Panc1 (cell line): ENCODE results near the gene SVIP. TPM values are rescaled to one million over a fixed set of nuclear protein-coding genes. Genes with fewer than 3 reads are reported as not detected.

Experiments used
- ATAC-seq: fragments of 200-7000 bp; cut with Tn5 transposase; 2 replicates; pipeline ENCODE4 v1.9.1; 2020; ENCODE audit warnings: mild to moderate bottlenecking, moderate library complexity
- BruUV-seq: library from RNA; stranded (reverse); fragments of 400-500 nt; replicated peaks from 2 replicates; lab custom pipeline; 2021; lab: Mats Ljungman, UMichigan
- CTCF ChIA-PET: fragments of 300-600 bp; sonication (Branson Sonifier 250); formaldehyde crosslinking; loops from one replicate; lab custom pipeline; 2022; ENCODE audit warnings: antibody characterized with exemption; lab: Charles Lee
- POLR2A ChIA-PET: fragments of 300-600 bp; sonication (Branson Sonifier 250); formaldehyde crosslinking; loops from one replicate; lab custom pipeline; 2022; ENCODE audit warnings: antibody characterized with exemption; lab: Charles Lee
- DNase-seq: peaks from one replicate; pipeline ENCODE4 v3.0.0-alpha.2; 2010; ENCODE audit warnings: low read depth, low spot score
- H3K27ac ChIP-seq: 2 replicates; pipeline ENCODE4 v1.5.1; 2011; ENCODE audit warnings: mild to moderate bottlenecking, low read length, inconsistent platforms
- H3K27me3 ChIP-seq: fragments of 200-500 bp; sonication (Bioruptor generic); 2 replicates; pipeline ENCODE4 v1.6.0; 2014; ENCODE audit warnings: low read length, inconsistent platforms; ENCODE audit not compliant: control insufficient read depth, insufficient read depth
- H3K36me3 ChIP-seq: fragments of 200-500 bp; sonication (Bioruptor generic); 2 replicates; pipeline ENCODE4 v1.5.1; 2014; ENCODE audit warnings: inconsistent platforms, mild to moderate bottlenecking, low read length, moderate library complexity; ENCODE audit not compliant: control insufficient read depth, insufficient read depth
- H3K4me1 ChIP-seq: 2 replicates; pipeline ENCODE4 v1.5.1; 2011; ENCODE audit warnings: inconsistent platforms, mild to moderate bottlenecking, low read length, moderate library complexity; ENCODE audit not compliant: control insufficient read depth, insufficient read depth
- H3K4me3 ChIP-seq, 2 experiments: 2 replicates each; pipeline ENCODE4 v1.5.1; 2011 to 2012; ENCODE audit warnings: low read depth in 2 of 2, low read length in 2 of 2, mild to moderate bottlenecking in 2 of 2, inconsistent platforms in 1 of 2, moderate library complexity in 1 of 2
- H3K9me3 ChIP-seq: fragments of 200-500 bp; sonication (Bioruptor generic); 2 replicates; pipeline ENCODE4 v1.5.1; 2014; ENCODE audit warnings: low read depth, mild to moderate bottlenecking, inconsistent platforms, low read length, moderate library complexity; ENCODE audit not compliant: control insufficient read depth, insufficient read depth
- POLR2AphosphoS5 ChIP-seq: IDR thresholded peaks from 2 replicates; pipeline ENCODE4 v1.6.1; 2012; ENCODE audit warnings: mild to moderate bottlenecking, low read depth, low read length, moderate library complexity
- SIN3A ChIP-seq: IDR thresholded peaks from 2 replicates; pipeline ENCODE4 v1.6.1; 2012; ENCODE audit warnings: low read depth, mild to moderate bottlenecking, low read length, moderate library complexity, borderline replicate concordance; ENCODE audit not compliant: insufficient read depth
- TCF7L2 ChIP-seq: IDR thresholded peaks from 2 replicates; pipeline ENCODE4 v1.6.1; 2011; ENCODE audit warnings: mild to moderate bottlenecking, low read depth, low read length, inconsistent platforms
- in situ Hi-C: cut with HindIII; loops from 2 replicates; pipeline ENCODE4 v1.10.0; 2016; ENCODE audit warnings: low sequenced_read_pairs, low pct_unique_long_range_greater_than_20kb
- intact Hi-C: fragments of 100-400 bp; cut with micrococcal nuclease; formaldehyde crosslinking; loops from one replicate; pipeline ENCODE4 v1.10.0; 2022; ENCODE audit not compliant: unreplicated experiment
- total RNA-seq: library from RNA; stranded (reverse); gene quantifications from one replicate; pipeline ENCODE4 v1.2.1, GENCODE V29; 2021; ENCODE audit not compliant: unreplicated experiment
- TF ChIP-seq, protein P1 (sequence below): fragments of 450-650 bp; IDR thresholded peaks from 2 replicates; pipeline ENCODE4 v1.5.1; 2017; ENCODE audit warnings: mild to moderate bottlenecking
- TF ChIP-seq, protein P2 (sequence below), 2 experiments: IDR thresholded peaks; 2 replicates each; pipeline ENCODE4 v1.6.1; 2011 to 2012; ENCODE audit warnings: low read depth in 2 of 2, control low read depth in 1 of 2, low read length in 1 of 2, mild to moderate bottlenecking in 1 of 2, moderate library complexity in 1 of 2; ENCODE audit not compliant: insufficient read depth in 1 of 2

SVIP gene
- total RNA-seq, 1 experiment from 2014 or later, result 13.4 TPM

DNA sequence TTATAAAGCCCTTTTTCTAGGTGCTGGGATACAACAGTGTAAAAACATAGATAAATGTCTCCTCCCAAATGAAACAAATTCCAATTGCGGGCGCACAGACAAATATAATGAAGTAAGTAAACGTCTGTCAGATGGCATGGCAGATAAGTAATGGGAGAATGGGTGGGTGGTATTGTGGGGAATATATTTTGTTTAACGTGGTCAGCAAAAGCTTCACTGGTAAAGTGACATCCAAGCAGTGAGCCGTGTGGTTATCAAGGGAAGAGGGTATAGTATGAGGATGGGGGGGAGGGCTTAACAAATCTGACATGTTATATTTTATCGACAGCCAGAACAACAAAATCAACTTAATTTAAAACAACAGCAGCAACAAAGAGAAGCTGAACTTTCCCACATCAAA, 1.2 kb downstream of the SVIP start:
- no peak for DNase-seq
- Histone ChIP-seq H3K36me3 (no peaks in the 10 kb centered on the region; the same call in 1 of the 2 replicates), H3K27ac (no peak overlapping the region), H3K4me3 (peak overlapping the region; percentile 6 to 82), H3K4me1 (peaks cover 3% of the 10 kb centered on the region; the same call in 1 of the 2 replicates), H3K9me3 (no peaks in the 10 kb centered on the region), H3K27me3 (no peaks in the 10 kb centered on the region)
- in situ Hi-C loops, result no loop called here
- ATAC-seq, result no peak
- CTCF ChIA-PET, result interaction anchor here (0.7 kb wide), 1 partner anchor 287 kb away, joined by 3 read pairs; no protein-coding TSS in a partner anchor
- intact Hi-C loops, result no loop called here
- TF ChIP-seq, protein P1, sequence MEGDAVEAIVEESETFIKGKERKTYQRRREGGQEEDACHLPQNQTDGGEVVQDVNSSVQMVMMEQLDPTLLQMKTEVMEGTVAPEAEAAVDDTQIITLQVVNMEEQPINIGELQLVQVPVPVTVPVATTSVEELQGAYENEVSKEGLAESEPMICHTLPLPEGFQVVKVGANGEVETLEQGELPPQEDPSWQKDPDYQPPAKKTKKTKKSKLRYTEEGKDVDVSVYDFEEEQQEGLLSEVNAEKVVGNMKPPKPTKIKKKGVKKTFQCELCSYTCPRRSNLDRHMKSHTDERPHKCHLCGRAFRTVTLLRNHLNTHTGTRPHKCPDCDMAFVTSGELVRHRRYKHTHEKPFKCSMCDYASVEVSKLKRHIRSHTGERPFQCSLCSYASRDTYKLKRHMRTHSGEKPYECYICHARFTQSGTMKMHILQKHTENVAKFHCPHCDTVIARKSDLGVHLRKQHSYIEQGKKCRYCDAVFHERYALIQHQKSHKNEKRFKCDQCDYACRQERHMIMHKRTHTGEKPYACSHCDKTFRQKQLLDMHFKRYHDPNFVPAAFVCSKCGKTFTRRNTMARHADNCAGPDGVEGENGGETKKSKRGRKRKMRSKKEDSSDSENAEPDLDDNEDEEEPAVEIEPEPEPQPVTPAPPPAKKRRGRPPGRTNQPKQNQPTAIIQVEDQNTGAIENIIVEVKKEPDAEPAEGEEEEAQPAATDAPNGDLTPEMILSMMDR, result no peak
- TF ChIP-seq TCF7L2, result no peak
- TF ChIP-seq SIN3A, result no peak
- TF ChIP-seq POLR2AphosphoS5, result no peak
- TF ChIP-seq, protein P2, sequence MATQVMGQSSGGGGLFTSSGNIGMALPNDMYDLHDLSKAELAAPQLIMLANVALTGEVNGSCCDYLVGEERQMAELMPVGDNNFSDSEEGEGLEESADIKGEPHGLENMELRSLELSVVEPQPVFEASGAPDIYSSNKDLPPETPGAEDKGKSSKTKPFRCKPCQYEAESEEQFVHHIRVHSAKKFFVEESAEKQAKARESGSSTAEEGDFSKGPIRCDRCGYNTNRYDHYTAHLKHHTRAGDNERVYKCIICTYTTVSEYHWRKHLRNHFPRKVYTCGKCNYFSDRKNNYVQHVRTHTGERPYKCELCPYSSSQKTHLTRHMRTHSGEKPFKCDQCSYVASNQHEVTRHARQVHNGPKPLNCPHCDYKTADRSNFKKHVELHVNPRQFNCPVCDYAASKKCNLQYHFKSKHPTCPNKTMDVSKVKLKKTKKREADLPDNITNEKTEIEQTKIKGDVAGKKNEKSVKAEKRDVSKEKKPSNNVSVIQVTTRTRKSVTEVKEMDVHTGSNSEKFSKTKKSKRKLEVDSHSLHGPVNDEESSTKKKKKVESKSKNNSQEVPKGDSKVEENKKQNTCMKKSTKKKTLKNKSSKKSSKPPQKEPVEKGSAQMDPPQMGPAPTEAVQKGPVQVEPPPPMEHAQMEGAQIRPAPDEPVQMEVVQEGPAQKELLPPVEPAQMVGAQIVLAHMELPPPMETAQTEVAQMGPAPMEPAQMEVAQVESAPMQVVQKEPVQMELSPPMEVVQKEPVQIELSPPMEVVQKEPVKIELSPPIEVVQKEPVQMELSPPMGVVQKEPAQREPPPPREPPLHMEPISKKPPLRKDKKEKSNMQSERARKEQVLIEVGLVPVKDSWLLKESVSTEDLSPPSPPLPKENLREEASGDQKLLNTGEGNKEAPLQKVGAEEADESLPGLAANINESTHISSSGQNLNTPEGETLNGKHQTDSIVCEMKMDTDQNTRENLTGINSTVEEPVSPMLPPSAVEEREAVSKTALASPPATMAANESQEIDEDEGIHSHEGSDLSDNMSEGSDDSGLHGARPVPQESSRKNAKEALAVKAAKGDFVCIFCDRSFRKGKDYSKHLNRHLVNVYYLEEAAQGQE (IDR thresholded peaks at IDR 0.05; ENCODE audit: insufficient read depth in 1 of 2, low read depth in 2 of 2, low read length in 1 of 2), result no peak
- POLR2A ChIA-PET, result no interaction called here
- no TSS peak for BruUV-seq

DNA sequence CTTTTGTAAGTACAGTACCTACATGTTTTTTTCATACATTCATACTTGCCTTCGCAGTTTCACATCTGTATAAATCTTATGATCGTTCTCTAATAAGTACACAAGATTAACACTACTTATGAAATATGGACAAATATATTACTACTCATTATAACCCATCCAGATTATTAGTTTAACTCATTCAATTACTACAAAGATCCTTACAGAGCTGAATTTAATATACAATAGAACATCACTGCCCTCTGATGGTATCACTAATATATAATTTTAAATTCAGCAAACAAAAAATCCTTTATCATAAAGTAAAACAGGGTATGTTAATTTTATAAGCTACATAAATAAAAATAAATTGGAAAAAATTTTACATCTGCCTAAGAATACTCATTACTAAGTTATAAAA, 7.4 kb downstream of the SVIP start:
- ChIA-PET CTCF (no interaction called here), POLR2A (no interaction called here)
- H3K9me3 ChIP-seq, result no peaks in the 10 kb centered on the region

More for the DNA sequence above, 7.4 kb downstream of the SVIP start:
- Histone ChIP-seq H3K4me3 (no peak overlapping the region), H3K27ac (no peak overlapping the region), H3K27me3 (no peaks in the 10 kb centered on the region), H3K4me1 (no peaks in the 10 kb centered on the region), H3K36me3 (no peaks in the 10 kb centered on the region; the same call in 1 of the 2 replicates)
- ATAC-seq (no peak), DNase-seq (no peak)
- in situ Hi-C loops (no loop called here), intact Hi-C loops (no loop called here)
- TF ChIP-seq, protein P2 (IDR thresholded peaks at IDR 0.05; ENCODE audit: insufficient read depth in 1 of 2, low read depth in 2 of 2, low read length in 1 of 2), result no peak
- TF ChIP-seq SIN3A, result no peak
- no peak for TF ChIP-seq POLR2AphosphoS5
- TF ChIP-seq, protein P1, result no peak
- TF ChIP-seq TCF7L2, result no peak
- BruUV-seq, result no TSS peak
